HG02798 (cell line): ENCODE data around the gene CDC20.
"Not testable (repeated sequence)": the region's sequence is repeated elsewhere in the genome, so short reads cannot be mapped to it uniquely, and the experiment has no call there.

Experiments
- ATAC-seq: cut with Tn5 transposase; IDR thresholded peaks from one replicate; pipeline ENCODE4 v1.9.1; 2021; ENCODE audit warnings: mild to moderate bottlenecking; ENCODE audit not compliant: unreplicated experiment, poor library complexity

CDC20 gene

DNA sequence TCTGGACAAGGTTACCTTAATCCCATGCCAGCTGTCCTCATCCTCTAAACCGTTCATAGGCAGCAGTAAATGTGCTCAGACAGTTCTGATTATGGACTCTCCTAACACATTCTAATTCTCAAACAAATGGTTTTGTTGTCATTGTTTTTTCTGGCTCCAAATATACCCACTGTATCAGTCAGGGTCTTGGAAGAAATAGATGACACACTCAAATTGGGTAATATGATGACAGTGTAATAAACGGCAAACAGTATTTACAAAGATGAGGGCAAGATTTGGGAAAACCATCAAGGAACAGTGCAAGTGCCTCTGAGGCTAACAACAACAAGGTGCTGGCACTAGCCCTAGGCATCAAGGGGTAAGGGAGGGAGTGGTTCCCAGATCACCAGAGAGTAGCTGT, 4.3 kb upstream of the CDC20 start:
- ATAC-seq = no peak

DNA sequence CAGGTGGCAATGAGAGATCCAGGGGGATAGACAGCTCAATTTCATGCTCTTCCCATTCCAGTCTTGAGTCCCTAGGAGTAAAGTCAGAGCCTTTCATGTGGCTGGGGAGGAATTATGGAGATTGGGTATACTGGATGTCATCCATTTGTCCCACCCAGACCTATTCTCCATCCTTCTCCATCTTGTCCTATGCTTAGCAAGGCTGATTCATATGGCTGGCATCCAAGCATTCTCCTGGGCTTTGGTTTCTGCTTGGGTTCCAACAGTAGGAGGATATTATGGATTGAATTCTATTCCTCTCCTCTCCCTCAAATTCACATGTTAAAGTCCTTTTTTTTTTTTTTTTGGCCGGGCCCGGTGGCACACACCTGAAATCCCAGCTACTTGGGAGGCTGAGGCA, 3.8 kb upstream of the CDC20 start:
- no peak for ATAC-seq

DNA sequence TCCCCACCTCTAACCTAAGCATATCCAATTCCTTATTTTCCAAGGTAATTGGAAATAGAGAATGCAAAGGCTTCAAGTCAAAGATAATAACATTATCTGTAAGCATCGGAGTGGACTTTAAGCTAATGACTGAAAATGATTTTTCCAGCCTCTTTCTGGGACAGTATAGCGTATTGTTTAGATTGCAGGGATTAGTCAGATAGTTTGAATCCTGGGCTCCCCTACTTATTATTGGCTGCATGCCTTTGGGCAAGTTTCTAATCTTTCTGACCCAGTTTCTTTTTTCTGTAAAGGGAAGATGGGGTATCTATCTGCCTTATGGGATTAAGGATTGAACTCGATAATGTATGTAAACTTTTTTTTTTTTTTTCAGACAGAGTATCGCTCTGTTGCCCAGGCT, 1.5 kb upstream of the CDC20 start:
- ATAC-seq = no peak

DNA sequence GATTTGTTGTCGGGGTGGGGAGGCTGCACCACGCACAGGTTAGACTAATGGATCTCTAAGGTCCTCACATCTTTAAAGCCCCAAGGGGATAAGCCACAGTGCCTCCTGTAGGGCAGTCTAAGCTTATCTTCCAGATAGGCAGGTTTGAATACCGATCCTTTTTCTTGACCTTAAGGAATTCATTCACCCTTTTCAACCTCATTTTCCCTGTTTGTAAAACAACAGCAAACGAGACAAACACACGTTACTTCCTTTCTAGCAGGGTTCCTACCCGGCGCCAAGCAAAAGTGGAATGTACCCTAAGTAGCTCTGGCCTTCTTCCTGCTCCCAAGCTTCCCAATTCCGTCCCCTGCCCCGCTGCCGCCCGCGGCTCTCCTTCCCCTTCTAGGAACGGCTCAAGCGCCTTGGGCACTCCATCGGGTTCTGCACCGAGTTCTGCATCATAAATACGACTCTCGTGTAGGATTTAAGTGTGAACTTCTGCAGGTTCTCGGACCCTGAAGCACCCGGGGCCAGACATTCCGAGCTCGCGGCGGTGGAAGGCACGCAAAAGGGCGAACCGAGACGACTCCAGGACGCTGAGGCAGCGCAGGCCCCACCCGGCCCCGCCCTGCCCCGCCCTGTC, 548 bp upstream of the CDC20 start:
- no peak for ATAC-seq

DNA sequence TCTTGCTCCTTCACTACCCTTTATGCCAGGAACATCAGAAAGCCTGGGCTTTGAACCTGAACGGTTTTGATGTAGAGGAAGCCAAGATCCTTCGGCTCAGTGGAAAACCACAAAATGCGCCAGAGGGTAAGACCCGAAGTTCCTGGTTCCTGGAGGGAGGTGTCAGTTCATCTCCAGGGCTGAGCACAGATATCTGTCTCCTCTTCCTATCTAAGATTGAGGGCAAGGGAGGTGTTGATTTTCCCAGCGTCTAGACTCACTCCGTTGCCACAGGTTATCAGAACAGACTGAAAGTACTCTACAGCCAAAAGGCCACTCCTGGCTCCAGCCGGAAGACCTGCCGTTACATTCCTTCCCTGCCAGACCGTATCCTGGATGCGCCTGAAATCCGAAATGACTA, 915 bp downstream of the CDC20 start:
- no peak for ATAC-seq

DNA sequence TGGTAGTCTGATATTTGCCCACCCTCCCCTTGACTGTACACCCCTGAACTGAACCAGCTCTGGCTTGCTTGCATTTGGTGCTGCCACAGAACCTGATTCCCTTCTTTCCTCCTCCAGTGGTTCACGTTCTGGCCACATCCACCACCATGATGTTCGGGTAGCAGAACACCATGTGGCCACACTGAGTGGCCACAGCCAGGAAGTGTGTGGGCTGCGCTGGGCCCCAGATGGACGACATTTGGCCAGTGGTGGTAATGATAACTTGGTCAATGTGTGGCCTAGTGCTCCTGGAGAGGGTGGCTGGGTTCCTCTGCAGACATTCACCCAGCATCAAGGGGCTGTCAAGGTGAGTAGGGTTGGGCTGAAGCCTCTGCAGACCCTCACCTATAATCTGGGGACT, 1.8 kb downstream of the CDC20 start:
- ATAC-seq = no peak

DNA sequence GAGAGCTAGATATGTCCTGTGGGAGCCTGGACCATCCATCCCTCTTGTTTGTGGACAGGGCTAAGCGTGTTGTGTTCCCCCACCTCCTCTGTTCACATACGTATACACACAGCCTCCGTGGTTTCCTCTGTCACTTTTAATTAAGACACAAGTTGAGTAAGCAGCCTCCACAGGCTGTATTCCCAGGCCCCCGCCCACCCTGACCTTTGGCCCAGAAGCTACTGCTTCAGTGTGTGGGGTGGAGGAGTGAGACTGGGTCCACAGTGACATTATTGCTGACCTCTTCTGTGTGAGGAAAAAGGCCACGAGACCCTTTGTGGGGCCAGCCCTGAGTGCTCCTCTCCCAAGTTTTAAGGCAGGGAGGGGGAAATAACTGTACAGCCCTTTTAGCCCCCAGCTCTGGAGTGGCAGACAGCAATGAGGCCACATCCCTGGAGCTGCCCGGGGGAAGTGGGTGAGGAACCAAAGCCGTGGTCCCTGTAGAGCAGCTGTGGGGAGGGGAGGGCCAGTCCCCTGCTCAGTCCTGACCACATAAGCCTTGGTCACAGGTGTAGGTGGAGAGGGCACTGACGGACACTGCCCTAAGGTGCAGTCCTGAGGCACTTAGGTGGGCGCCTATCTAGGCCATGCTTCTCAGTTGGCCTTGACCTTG, 4.6 kb downstream of the CDC20 start:
- no peak for ATAC-seq

DNA sequence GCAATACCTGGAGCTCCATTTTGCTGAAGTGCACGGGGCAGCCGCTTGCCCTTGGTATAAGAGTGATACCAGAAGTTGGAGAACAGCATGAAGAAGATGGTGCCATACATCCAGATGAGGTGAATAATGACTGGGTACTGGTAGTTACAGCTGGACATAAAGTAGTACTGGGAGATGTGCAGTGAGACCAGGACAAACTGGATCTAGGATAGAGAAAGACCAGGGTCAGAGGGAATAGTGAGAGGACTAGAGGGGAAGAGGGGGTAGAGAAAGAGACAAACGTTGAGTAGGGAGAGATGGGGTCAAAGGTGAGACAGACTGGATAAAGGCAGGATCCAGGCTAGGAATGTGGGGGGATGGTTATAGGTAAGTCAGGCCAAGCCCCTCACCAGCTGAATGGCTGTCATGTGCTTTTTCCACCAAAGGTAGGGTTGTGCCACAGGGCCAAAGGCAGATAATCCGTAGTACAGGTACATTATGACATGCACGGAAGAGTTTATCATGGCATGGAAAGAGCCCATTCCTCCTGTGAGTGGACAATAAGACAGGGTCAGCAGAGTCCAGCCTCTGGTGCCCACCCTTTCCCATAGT, 5.2 kb downstream of the CDC20 start:
- ATAC-seq = no peak

DNA sequence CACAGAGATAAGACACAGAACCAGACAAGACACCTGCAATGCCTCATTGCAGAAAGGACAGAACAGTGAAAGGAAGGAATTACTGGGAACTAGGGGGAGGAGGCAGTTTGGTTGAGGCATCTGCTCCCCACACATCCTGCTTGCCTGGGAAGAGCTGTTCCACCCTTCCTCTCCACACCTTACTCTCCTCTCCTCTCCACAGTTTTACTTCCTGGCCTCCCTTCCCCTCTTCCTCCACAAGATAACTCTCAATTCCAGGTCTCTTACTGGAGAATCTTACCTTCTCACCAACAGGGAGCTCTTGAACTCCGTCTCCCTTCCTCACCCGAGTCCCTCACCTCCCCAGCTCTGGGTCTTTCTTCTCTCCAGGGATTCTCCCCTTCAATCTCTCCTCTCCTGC, 6.9 kb downstream of the CDC20 start:
- ATAC-seq = no peak

DNA sequence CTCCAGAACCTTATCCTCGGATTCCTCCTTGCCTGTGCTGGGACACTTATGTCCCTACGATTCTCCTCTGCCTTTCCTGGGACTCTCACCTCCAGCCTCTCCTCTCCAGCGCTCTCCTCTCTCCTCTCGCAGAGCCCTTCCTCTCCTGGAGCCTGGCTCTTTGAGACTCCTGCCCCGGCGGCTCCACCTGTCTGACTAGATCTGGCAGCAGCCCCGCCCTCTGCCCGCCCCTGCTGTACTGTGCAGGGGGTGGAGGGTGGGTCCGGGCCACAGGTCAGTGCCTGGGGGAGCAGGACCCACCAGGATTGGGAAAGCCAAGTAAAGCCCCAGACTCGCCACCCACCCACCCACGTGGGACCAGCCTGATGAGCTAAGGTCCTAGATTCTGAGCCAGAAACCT, 7.4 kb downstream of the CDC20 start:
- no peak for ATAC-seq

DNA sequence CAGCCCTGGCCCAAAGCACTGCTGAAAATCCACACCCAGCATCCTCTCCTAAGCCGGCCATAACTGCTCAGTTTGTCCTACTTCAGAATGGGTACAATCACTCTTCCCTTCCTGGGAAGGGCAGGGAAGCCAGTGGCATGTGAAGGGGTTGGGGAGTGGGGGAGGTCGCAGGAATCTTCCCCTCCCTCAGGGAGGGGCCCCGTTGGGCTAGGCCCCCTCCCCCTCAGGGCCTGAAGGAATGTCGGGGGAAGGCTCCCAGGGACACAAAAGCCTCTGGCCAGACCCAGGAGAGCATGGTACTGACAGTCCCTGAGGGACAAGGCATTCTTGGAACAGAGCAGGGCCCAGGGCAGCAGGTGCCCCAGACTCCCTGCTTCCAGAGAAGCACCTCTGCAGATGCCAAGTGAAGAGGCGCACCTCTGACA, 7.8 kb downstream of the CDC20 start:
- ATAC-seq = no peak

DNA sequence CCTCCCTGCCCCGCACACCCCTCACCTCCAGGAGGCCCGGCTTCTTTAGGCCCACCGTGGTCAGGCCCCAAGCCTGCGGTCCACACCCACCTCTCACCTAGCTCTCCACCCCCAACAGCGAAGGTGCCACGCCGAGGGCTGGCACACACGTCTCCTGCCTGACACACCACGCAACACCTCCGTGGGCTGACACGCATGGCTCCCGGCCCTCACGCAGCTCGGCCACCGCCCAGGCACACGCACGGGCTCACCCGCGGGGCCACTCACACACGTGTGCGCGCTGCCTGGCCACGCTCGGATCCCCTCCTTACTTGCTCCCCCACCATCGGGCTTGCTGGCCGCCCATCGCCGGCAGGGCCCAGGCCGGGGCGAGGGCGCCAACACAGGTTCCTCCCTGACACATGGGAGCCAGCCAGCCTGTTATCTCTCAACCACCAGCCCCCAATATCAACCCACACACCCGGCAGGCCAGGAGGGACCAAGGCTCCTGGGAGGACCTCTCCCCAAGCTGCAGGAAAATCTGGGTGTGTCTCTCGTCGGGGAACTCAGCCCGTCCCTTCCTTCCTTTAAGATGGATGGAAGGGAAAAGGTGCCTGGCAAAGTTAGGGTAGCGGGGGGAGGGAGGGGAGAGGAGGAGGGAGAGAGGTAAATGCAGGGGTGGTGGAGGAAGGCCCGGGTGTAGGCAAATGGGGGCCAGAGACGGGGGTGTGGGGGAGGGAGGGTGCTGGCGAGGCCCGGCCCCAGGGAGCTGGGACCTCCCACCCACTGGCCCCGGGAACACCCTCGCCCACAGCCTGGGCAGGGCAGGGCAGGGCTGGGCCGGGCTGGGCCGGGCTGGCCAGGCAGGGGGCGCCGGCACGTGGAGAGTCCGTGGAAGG, 8.5 kb downstream of the CDC20 start:
- ATAC-seq = peak; percentile 50

DNA sequence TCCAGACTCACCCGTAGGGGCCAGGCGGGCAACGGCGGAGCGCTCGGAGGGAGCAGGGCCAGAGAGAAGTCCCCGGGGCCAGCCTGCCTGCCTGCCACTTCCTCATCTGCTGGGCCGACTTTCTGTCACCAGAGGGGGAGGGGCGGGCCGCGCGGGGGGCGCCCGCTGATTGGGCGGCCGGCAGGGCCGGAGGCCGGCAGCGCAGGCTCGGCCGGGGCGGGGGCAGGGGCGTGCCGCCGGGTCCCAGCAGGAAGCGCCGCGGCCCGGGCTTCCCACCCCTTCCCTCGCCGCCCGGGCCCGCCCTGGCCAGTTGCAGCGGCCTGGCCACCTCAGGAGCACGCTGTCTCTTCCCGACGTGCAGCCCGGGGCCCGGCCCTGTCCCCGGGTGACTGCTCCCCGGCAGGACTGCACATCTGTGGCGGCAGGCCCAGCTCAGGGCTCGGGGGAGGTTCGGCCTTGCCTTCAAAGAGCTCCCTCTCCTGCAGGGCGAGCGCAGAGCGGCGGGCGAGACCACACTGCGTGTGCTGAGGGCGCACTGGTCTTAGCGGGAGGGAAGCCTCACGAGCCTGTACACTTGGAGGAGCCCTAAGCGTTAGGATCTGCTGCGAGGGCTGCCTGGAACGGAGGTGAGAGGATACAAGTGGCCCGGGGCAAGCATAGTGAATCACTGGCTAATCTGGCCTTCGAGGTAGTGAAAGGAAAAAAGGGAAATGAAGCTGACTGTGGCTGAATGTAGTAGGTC, 9.3 kb downstream of the CDC20 start, which contains the start of gene ELOVL1:
Gene ELOVL1 (minus strand): TSS at position 108 of the 742 bp plus-strand sequence. CDS start 2,402 bp downstream, outside the sequence.
- ATAC-seq = peak; percentile 82

DNA sequence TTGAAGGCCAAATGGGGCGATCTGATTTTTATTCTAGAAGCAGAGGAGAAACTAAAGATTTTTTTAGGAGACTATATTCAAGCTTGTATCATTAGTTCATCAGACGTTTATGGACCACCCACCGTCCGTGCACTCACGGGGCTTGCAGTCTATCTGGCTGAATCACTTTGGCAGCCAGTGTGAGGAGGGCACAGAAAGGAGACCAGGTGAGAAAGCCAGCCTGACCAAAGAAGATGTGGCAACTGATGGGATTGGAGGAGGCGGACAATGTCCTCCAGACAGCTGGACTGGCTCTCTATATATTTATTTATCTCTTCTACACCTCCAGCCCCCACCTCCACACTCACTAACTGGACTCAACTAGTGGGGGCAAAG, 9.9 kb downstream of the CDC20 start:
- ATAC-seq = no peak

DNA sequence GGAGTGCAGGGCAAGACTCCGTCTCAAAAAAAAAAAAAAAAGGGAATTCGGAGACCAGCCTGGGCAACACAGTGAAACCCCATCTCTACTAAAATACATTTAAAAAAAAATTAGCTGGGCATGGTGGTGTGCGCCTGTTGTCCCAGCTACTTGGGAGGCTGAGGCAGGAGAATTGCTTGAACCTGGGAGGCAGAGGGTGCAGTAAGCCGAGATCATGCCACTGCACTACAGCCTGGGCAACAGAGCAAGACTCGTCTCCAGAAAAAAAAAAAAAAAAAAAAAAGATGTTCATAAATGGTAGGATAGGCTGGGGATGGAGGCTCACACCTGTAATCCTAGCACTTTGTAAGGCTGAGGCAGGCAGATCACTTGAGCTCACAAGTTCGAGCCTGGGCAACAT, 11.0 kb downstream of the CDC20 start:
- not testable (repeated sequence) for ATAC-seq

DNA sequence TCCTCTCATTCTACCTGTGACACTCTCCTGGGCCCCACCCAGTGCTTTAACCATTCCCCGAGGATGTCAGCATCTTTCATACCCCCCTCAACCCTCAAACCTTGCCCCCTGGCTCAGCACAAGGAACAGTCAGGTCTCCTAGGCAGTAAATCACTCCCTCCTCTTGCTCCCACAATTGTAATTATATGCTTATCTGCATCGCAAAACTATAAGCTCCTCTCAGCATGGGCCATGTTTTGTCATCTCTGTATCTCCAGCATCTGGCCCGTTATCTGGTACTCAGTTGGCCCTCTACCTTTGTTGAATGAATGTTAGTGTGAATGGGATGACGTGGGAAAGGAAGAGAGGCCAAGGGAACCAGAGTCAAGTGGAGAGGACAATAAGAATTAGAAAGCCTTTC, 11.8 kb downstream of the CDC20 start:
- ATAC-seq = no peak

DNA sequence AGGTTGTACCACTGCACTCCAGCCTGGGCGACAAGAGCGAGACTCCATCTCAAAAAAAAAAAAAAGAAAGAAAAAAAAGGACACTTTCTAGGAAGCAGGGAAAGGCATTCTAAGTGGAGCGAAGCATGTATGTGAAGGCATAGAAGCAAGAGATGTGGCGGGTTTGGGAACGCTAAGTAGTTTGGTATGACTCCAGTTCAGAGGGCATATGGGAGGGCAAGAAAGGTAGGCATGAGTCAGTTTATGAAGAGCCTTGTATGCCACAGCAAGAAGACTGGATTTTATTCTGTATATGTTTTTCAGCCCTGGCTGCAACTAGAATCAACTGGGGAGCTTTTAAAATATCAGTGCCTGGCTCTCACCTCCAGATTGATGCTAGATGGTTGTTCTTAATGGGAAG, 13.4 kb downstream of the CDC20 start:
- no peak for ATAC-seq

DNA sequence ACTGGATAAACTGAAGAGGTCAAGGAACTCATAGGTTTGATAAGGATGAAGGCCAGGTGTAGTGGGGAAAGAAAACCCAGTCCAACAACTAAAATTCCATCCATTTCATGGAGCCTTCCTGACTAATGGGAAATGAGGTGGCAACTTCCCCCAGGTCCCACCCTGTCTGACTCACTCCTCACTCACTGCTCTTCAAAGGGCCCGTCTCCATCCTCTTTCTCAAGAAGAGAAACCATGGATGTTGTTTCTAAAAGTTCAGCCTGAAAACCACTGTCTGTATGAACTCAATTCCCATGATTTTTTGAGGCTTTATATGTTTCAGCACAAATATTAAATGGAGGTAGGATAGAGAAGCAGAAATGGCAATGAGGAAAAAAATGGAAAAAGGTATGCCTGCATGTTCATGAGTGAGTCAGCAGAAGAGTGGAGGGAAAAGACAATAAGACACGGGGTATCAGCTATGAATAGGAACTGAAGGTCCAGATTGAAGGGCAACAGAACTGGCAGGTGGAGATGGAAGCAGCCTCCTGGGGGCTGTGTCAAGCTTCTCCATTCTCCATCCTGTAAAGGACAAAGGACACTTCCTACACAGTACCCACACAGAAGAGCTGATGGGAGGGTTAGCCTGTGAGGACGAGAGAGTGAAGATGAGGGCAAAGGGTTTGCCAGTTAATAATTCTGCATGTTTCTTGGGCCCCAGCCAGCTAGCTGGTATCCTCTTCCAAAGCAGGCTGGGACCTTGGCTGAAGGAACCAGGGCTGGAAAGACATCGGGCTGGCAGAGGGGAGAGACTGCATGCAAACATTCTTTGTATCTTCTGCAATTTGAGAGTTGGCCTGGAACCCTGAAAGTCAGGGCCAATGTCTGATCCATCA, 14.5 kb downstream of the CDC20 start:
- no peak for ATAC-seq

DNA sequence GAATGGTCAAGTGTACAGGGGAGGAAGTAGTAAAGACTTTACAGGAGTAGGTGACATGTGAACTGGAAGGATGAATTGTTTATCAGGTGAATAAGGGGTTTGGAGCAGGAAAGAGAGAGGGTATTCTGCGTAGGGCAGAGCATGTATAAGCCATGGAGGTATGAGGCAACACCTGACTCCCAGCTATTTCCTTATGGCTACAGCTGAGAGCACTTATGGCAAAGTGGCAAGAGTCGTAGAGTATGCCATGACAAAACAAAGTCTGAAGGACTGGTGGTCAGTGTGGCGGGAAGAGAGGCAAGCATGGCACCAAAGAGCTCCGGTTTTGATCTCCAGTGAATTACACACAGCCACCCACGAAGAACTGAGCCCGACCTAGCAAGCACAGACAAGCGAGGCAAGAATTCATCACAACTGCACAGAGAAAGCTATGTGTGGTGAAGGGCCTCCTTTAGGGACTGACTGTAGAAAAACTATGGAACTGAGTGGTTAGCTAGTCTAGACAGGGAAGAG, 18.0 kb downstream of the CDC20 start:
- no peak for ATAC-seq
